Astrocyte (in vitro differentiated cells and primary cell): ENCODE results near the gene CLGN. TPM values are rescaled to one million over a fixed set of nuclear protein-coding genes. Genes with fewer than 3 reads are reported as not detected.

ENCODE experiments used
- DNase-seq: peaks from one replicate; pipeline ENCODE4 v3.0.0-alpha.2; 2010; ENCODE audit warnings: low read depth
- FAIRE-seq: peaks from 2 replicates; lab custom pipeline; 2011; peaks lifted over from hg19 to GRCh38; lab: Jason Lieb, UNC
- H2AFZ ChIP-seq: 2 replicates; pipeline ENCODE4 v1.6.0; 2012; ENCODE audit warnings: low read depth, low read length, inconsistent platforms
- H3K27ac ChIP-seq: 2 replicates; pipeline ENCODE4 v1.5.1; 2011; ENCODE audit warnings: low read depth, low read length, inconsistent platforms
- H3K27me3 ChIP-seq: 2 replicates; pipeline ENCODE4 v1.6.0; 2011; ENCODE audit warnings: low read length, inconsistent platforms; ENCODE audit not compliant: insufficient read depth
- H3K36me3 ChIP-seq: 2 replicates; pipeline ENCODE4 v1.5.1; 2011; ENCODE audit warnings: low read length, inconsistent platforms; ENCODE audit not compliant: insufficient read depth
- H3K4me1 ChIP-seq: 2 replicates; pipeline ENCODE4 v1.5.1; 2011; ENCODE audit warnings: low read length, inconsistent platforms; ENCODE audit not compliant: insufficient read depth
- H3K4me2 ChIP-seq: 2 replicates; pipeline ENCODE4 v1.6.0; 2012; ENCODE audit warnings: low read length, inconsistent platforms
- H3K4me3 ChIP-seq: 2 replicates; pipeline ENCODE4 v1.5.1; 2011; ENCODE audit warnings: low read depth, mild to moderate bottlenecking, low read length, inconsistent platforms; ENCODE audit not compliant: insufficient read depth
- H3K79me2 ChIP-seq: 2 replicates; pipeline ENCODE4 v1.6.0; 2012; ENCODE audit warnings: mild to moderate bottlenecking, low read length, inconsistent platforms; ENCODE audit not compliant: insufficient read depth
- H3K9ac ChIP-seq: 2 replicates; pipeline ENCODE4 v1.6.0; 2012; ENCODE audit warnings: mild to moderate bottlenecking, low read length, inconsistent platforms
- H3K9me3 ChIP-seq: 2 replicates; pipeline ENCODE4 v1.5.1; 2012; ENCODE audit warnings: low read depth, mild to moderate bottlenecking, low read length, inconsistent platforms; ENCODE audit not compliant: insufficient read depth
- H4K20me1 ChIP-seq: 2 replicates; pipeline ENCODE4 v1.6.0; 2012; ENCODE audit warnings: low read length, inconsistent platforms; ENCODE audit not compliant: insufficient read depth
- H3K27ac Mint-ChIP-seq: one replicate; pipeline ENCODE4 v1.8.0; 2021; ENCODE audit warnings: mild to moderate bottlenecking, mixed read lengths; ENCODE audit not compliant: unreplicated experiment
- H3K27me3 Mint-ChIP-seq: one replicate; pipeline ENCODE4 v1.8.0; 2021; ENCODE audit warnings: low read depth, mixed read lengths; ENCODE audit not compliant: unreplicated experiment
- H3K36me3 Mint-ChIP-seq: one replicate; pipeline ENCODE4 v1.8.0; 2021; ENCODE audit warnings: low read depth, mixed read lengths; ENCODE audit not compliant: unreplicated experiment
- H3K4me1 Mint-ChIP-seq: one replicate; pipeline ENCODE4 v1.8.0; 2021; ENCODE audit warnings: low read depth, mixed read lengths; ENCODE audit not compliant: unreplicated experiment
- H3K4me3 Mint-ChIP-seq: one replicate; pipeline ENCODE4 v1.8.0; 2021; ENCODE audit warnings: mild to moderate bottlenecking, moderate library complexity, mixed read lengths; ENCODE audit not compliant: unreplicated experiment
- H3K9me3 Mint-ChIP-seq: one replicate; pipeline ENCODE4 v1.8.0; 2021; ENCODE audit warnings: mild to moderate bottlenecking, mixed read lengths; ENCODE audit not compliant: unreplicated experiment
- EZH2 ChIP-seq: IDR thresholded peaks from 2 replicates; pipeline ENCODE4 v1.6.1; 2012; ENCODE audit warnings: mild to moderate bottlenecking, low read length, inconsistent platforms; ENCODE audit not compliant: insufficient read depth
- total RNA-seq: library from RNA; stranded (reverse); gene quantifications from 2 replicates; pipeline ENCODE4 v1.2.1, GENCODE V29; 2021
- TF ChIP-seq, protein P1 (sequence below): IDR thresholded peaks from 2 replicates; pipeline ENCODE4 v1.5.1; 2011; ENCODE audit warnings: low read depth, mild to moderate bottlenecking, inconsistent platforms, low read length, moderate library complexity; ENCODE audit not compliant: insufficient read depth

The CLGN gene
- total RNA-seq, 1 donor from 2014 or later = 1.6 TPM

DNA sequence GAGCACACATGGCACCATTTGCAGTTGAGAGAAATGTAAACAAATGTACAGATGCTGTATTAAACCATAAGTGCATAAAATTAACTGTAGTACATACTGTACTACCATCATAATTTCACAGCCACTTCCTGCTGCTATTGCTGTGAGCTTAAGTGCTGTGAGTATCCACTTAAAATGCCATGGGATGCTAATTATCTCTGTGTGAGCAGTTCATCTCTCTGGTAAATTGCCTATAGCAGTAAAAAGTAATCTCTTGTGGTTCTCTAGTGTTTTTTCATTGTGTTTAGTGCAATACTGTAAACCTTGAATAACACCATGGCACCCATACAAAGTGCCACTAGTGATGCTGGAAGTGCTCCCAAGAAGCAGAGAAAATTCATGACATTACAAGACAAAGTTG lies 63.9 kb downstream of the CLGN start:
- Histone ChIP-seq H3K4me3 (no peak overlapping the region), H3K4me2 (no peak overlapping the region), H3K4me1 (peaks cover 10% of the 10 kb centered on the region), H4K20me1 (no peaks in the 10 kb centered on the region), H3K9me3 (no peaks in the 10 kb centered on the region), H2AFZ (no peak overlapping the region), H3K27ac (no peak overlapping the region), H3K36me3 (no peaks in the 10 kb centered on the region), H3K27me3 (no peaks in the 10 kb centered on the region), H3K79me2 (no peaks in the 10 kb centered on the region), H3K9ac (no peak overlapping the region)
- no peak overlapping the region for H3K27ac Mint-ChIP-seq
- H3K4me1 Mint-ChIP-seq = peaks cover 16% of the 10 kb centered on the region
- no peak for TF ChIP-seq EZH2
- TF ChIP-seq, protein P1, sequence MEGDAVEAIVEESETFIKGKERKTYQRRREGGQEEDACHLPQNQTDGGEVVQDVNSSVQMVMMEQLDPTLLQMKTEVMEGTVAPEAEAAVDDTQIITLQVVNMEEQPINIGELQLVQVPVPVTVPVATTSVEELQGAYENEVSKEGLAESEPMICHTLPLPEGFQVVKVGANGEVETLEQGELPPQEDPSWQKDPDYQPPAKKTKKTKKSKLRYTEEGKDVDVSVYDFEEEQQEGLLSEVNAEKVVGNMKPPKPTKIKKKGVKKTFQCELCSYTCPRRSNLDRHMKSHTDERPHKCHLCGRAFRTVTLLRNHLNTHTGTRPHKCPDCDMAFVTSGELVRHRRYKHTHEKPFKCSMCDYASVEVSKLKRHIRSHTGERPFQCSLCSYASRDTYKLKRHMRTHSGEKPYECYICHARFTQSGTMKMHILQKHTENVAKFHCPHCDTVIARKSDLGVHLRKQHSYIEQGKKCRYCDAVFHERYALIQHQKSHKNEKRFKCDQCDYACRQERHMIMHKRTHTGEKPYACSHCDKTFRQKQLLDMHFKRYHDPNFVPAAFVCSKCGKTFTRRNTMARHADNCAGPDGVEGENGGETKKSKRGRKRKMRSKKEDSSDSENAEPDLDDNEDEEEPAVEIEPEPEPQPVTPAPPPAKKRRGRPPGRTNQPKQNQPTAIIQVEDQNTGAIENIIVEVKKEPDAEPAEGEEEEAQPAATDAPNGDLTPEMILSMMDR = no peak
- H3K36me3 Mint-ChIP-seq = no peaks in the 10 kb centered on the region
- H3K9me3 Mint-ChIP-seq = no peaks in the 10 kb centered on the region
- H3K4me3 Mint-ChIP-seq = no peak overlapping the region
- DNase-seq = no peak
- H3K27me3 Mint-ChIP-seq = peaks cover 3% of the 10 kb centered on the region
- no peak for FAIRE-seq

DNA sequence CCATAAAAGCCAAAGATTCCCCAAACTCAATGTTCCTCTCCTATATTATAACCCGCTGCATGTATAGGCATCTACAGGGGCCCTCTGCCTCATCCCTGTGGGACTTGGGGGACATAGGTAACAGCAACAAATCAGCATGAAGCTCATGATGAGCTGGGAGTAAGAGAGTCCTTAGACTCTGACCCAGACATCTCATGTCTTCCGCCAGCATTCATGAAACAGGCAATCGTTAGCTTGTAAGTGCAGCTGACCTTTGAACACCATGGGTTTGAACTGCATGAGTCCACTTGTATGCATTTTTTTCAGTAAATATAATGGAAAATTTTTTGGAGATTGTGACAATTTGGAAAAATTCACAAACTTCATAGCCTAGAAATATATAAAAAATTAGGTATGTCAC lies 64.4 kb downstream of the CLGN start:
- H3K9me3 ChIP-seq = no peaks in the 10 kb centered on the region
- H3K9ac ChIP-seq = no peak overlapping the region
- H3K27me3 Mint-ChIP-seq = peaks cover 3% of the 10 kb centered on the region
- H3K4me3 ChIP-seq = no peak overlapping the region
- DNase-seq = no peak
- no peaks in the 10 kb centered on the region for H3K36me3 ChIP-seq
- no peak for TF ChIP-seq EZH2
- TF ChIP-seq, protein P1 = no peak
- H4K20me1 ChIP-seq = no peaks in the 10 kb centered on the region
- H3K27me3 ChIP-seq = no peaks in the 10 kb centered on the region
- no peak overlapping the region for H3K27ac ChIP-seq
- no peak overlapping the region for H2AFZ ChIP-seq
- H3K4me1 ChIP-seq = peaks cover 6% of the 10 kb centered on the region
- FAIRE-seq = no peak
- no peak overlapping the region for H3K4me2 ChIP-seq
- H3K9me3 Mint-ChIP-seq = no peaks in the 10 kb centered on the region
- H3K79me2 ChIP-seq = no peaks in the 10 kb centered on the region
- peak overlapping the region; percentile 59 for H3K27ac Mint-ChIP-seq
- no peak overlapping the region for H3K4me3 Mint-ChIP-seq
- no peaks in the 10 kb centered on the region for H3K36me3 Mint-ChIP-seq
- peaks cover 13% of the 10 kb centered on the region for H3K4me1 Mint-ChIP-seq

DNA sequence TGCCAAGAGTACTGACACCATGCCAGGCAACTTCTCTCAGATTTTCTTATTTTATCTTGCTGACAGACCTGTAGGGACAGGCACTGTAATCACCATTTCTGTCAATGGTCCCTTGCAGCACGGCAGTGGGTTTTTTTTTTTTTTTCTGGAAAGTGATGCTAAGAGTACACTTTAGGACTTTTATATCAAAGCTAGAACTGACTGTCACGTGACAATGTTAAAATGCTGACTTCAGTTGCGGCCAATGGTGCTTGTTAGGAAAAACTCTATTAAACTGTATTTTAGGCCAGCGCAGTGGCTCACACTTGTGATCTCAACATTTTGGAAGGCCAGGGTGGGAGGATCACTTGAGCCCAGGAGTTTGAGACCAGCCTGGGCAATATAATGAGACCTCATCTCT lies 66.3 kb downstream of the CLGN start:
- H3K9me3 ChIP-seq = no peaks in the 10 kb centered on the region
- no peaks in the 10 kb centered on the region for H3K79me2 ChIP-seq
- H3K36me3 ChIP-seq = no peaks in the 10 kb centered on the region
- no peak overlapping the region for H3K4me3 ChIP-seq
- no peaks in the 10 kb centered on the region for H3K4me1 ChIP-seq
- DNase-seq = no peak
- no peak overlapping the region for H2AFZ ChIP-seq
- no peak overlapping the region for H3K4me2 ChIP-seq
- Mint-ChIP-seq H3K4me1 (peaks cover 6% of the 10 kb centered on the region), H3K27ac (no peak overlapping the region), H3K36me3 (no peaks in the 10 kb centered on the region), H3K4me3 (no peak overlapping the region), H3K27me3 (peaks cover 3% of the 10 kb centered on the region), H3K9me3 (no peaks in the 10 kb centered on the region)
- H3K27ac ChIP-seq = no peak overlapping the region
- no peaks in the 10 kb centered on the region for H4K20me1 ChIP-seq
- peaks cover 2% of the 10 kb centered on the region for H3K27me3 ChIP-seq
- no peak for TF ChIP-seq EZH2
- no peak for FAIRE-seq
- H3K9ac ChIP-seq = no peak overlapping the region
